MM.1S (cell line): ENCODE results near the gene MTCH1.

Source experiments
- EZH2 ChIP-seq: fragments of 300-600 bp; sonication (generic); optimal IDR thresholded peaks from 2 replicates; pipeline ENCODE3; 2017; ENCODE audit warnings: low read depth, mild to moderate bottlenecking, antibody characterized with exemption, low read length, mixed read lengths
- EZH2phosphoT487 ChIP-seq: fragments of 300-600 bp; sonication (generic); IDR thresholded peaks from 2 replicates; pipeline ENCODE4 v1.6.1; 2018; ENCODE audit warnings: antibody characterized with exemption, low read length
- TF ChIP-seq, protein P1 (sequence below): fragments of 300-600 bp; sonication (generic); IDR thresholded peaks from 2 replicates; pipeline ENCODE4 v1.5.1; 2016; ENCODE audit warnings: antibody characterized with exemption, low read length, mixed read lengths

DNA sequence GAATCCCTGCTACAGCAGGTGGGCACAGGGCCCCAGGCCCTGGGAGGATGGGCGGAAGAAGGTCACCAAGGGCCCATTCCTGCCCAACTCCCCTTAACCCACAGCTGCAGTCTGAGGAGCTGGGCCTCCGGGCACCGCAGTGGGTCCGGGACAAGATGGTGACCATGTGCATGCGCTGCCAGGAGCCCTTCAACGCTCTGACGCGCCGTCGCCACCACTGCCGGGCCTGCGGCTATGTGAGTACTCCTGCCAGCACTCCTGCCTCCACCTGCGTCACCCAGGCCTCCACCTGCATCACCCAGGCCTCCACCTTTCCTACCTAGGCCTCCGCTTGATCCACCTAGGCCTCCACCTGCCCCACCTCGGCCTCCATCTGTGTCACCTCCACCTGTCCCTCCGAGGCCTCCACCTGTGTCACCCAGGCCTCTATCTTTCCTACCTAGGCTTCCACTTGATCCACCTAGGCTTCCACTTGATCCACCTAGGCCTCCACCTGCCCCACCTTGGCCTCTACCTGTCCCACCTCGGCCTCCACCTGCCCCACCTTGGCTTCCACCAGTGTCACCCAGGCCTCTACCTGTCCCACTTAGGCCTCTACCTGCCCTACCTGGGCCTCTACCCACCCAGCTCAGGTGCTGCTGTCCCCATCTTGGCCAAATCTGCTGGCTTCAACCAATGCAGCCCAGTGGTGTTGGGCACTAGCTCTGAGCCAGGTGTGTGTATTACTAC is 36.3 kb upstream of the MTCH1 start:
- TF ChIP-seq, protein P1, sequence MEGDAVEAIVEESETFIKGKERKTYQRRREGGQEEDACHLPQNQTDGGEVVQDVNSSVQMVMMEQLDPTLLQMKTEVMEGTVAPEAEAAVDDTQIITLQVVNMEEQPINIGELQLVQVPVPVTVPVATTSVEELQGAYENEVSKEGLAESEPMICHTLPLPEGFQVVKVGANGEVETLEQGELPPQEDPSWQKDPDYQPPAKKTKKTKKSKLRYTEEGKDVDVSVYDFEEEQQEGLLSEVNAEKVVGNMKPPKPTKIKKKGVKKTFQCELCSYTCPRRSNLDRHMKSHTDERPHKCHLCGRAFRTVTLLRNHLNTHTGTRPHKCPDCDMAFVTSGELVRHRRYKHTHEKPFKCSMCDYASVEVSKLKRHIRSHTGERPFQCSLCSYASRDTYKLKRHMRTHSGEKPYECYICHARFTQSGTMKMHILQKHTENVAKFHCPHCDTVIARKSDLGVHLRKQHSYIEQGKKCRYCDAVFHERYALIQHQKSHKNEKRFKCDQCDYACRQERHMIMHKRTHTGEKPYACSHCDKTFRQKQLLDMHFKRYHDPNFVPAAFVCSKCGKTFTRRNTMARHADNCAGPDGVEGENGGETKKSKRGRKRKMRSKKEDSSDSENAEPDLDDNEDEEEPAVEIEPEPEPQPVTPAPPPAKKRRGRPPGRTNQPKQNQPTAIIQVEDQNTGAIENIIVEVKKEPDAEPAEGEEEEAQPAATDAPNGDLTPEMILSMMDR: no peak
- TF ChIP-seq EZH2: no peak
- no peak for TF ChIP-seq EZH2phosphoT487
